ENCODE measurements around the gene SATB1. TPM values are rescaled to one million over a fixed set of nuclear protein-coding genes. Genes with fewer than 3 reads are reported as not detected.
A peak's percentile ranks its signal among the peaks of the same experiment; 100 is the strongest.

Gene SATB1
- total RNA-seq, 2 experiments from 2014 or later, result 303 to 305 TPM

DNA sequence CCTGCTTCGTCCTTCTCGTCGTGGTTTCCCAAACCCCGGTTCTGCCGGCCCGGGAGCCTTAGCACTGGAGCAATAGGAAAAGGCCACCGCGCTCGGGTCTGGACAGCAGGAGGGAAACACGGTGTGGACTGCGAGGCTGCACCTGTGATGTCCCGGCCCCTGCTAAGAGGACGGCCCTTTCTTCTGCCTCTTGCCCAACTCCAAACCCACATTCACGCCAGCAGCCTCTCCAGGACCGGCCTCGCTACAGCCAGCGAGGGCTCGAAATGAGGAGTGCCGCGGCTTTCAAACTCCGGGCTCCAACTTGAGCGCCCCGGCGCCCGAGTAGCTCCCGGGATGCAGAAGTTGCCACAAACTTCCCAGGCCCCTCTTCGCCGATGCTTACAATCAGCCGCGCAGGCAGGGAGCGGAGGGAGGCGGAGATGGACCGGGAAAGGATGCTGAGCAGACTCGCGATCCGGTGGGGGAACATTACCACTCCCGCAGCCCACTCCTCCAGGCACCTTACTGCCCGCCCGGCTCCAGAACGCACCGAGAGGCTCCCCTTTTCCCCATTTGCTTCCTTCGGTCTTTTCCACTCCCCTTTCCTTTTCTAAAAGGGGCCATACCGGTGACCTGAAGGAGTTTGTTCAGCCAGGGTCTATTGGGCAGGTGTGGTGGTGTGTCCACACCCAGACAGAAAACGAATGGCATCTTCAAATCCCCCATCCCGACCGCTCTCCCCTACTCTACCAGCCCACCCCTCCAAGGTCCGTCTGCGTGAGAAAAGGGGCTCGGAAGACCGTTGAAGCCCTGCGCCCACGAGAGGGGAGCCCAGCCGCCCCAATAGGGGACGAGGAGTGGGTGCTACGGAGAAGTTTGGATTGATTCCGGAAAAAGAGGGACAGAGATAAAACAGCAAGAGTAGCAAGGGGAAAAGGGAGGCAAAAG is 18.8 kb upstream of the SATB1 start:
- peaks cover 36% of the 10 kb centered on the region for H3K4me1 Mint-ChIP-seq (ENCODE audit: low read depth)
- DNase-seq, result peak; percentile 42
- CTCF ChIA-PET, result interaction anchor here (0.9 to 1.0 kb wide), 2 partner anchors 116 to 315 kb away, joined by 3 to 6 read pairs; no protein-coding TSS in a partner anchor
- H3K27ac Mint-ChIP-seq, result peak overlapping the region; percentile 97
- no peaks in the 10 kb centered on the region for H3K27me3 Mint-ChIP-seq (ENCODE audit: low read depth)
- peaks cover 2% of the 10 kb centered on the region for H3K9me3 Mint-ChIP-seq
- intact Hi-C loops (cut with micrococcal nuclease), result loop anchor here (1.0 to 10.0 kb wide), 6 partner anchors 21 to 1559 kb away; partner anchors contain the start of genes PLCL2 and RAB5A
- H3K36me3 Mint-ChIP-seq (ENCODE audit: low read depth), result peaks cover 82% of the 10 kb centered on the region
- H3K4me3 Mint-ChIP-seq, result peak overlapping the region; percentile 94

DNA sequence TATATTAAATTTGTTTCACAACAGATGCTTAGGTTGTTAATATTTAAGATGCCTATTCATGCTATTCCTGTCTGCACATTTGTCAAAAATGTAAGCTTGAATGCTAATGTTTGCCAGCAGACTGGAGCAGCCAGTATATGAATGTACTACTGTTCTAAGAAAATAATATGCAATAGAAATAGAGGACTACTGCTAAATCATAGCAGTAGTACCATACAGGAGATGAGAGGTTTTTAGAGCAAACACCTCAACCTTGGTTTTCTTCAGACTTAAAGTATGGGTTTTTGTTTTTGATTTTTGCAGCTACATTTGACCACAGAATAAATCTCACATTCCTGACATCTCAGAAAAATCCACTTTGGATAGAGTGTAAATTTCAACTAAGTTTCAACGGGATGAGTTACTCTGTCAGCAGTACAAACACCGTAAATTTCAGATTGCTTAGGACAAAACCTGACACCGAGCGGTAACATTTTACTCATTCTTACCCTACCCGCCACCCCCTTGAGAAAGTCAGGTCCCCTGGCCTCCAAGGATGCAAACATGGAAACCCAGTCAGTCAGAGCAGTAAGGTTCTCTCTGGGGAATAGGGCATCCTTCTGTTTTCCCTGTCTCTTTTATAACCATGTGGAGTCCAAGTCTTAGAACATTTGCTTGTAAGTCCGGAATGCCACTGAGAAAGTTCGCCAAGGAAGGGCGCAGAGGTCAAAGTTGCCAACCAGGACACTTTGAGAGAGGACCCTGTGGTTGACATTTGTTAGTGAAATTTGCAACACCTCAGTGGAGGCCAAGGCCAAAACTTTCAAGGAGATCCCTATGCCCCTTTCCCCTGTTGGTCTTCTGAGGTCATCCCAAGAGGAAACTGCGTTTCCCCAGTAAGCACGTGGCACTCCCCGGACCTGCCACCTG is 17.9 kb upstream of the SATB1 start:
- peaks cover under 1% of the 10 kb centered on the region for H3K9me3 Mint-ChIP-seq

DNA sequence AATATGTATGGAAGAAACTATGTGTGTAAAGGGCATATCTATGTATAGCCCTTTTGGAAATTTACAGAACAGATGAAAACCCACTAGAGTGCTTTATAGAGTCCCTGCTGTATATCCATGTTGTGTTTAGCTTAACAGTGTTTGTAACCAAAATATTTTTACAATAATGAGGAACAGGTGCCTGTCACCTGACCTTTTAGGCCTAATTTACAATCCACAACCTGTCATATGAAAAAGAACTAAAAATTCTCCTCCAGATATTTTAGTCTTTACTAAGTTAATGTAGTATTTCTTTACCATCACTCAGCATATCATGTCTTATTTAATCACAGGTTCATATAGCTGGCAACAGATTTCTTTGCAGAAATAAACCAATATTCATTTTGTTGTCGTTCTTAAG is 16.4 kb upstream of the SATB1 start:
- CTCF ChIA-PET, result interaction anchor here (1.8 kb wide), 1 partner anchor 115 kb away, joined by 4 read pairs; no protein-coding TSS in a partner anchor
- H3K27ac Mint-ChIP-seq, result peak overlapping the region; percentile 90
- H3K4me3 Mint-ChIP-seq, result peak overlapping the region; percentile 76
- intact Hi-C loops (cut with micrococcal nuclease), result loop anchor here (1.0 to 10.0 kb wide), 3 partner anchors 10 to 1503 kb away; partner anchors contain the start of gene RAB5A
- peaks cover 22% of the 10 kb centered on the region for H3K4me1 Mint-ChIP-seq (ENCODE audit: low read depth)
- no peak for DNase-seq
- H3K9me3 Mint-ChIP-seq, result no peaks in the 10 kb centered on the region
- no peaks in the 10 kb centered on the region for H3K27me3 Mint-ChIP-seq (ENCODE audit: low read depth)
- H3K36me3 Mint-ChIP-seq (ENCODE audit: low read depth), result peaks cover 78% of the 10 kb centered on the region

More for the DNA sequence above, 17.9 kb upstream of the SATB1 start:
- Mint-ChIP-seq H3K27ac (peak overlapping the region; percentile 97), H3K4me3 (peak overlapping the region; percentile 94), H3K4me1 (ENCODE audit: low read depth) (peaks cover 34% of the 10 kb centered on the region), H3K36me3 (ENCODE audit: low read depth) (peaks cover 83% of the 10 kb centered on the region), H3K27me3 (ENCODE audit: low read depth) (no peaks in the 10 kb centered on the region)
- DNase-seq, result peak; percentile 40
- CTCF ChIA-PET, result interaction anchor here (0.6 to 1.8 kb wide), 3 partner anchors 9 to 200 kb away, joined by 3 to 5 read pairs (median 4); no protein-coding TSS in a partner anchor
- intact Hi-C loops (cut with micrococcal nuclease), result loop anchor here (5.0 to 10.0 kb wide), 2 partner anchors 36 to 1502 kb away; partner anchors contain the start of gene RAB5A

DNA sequence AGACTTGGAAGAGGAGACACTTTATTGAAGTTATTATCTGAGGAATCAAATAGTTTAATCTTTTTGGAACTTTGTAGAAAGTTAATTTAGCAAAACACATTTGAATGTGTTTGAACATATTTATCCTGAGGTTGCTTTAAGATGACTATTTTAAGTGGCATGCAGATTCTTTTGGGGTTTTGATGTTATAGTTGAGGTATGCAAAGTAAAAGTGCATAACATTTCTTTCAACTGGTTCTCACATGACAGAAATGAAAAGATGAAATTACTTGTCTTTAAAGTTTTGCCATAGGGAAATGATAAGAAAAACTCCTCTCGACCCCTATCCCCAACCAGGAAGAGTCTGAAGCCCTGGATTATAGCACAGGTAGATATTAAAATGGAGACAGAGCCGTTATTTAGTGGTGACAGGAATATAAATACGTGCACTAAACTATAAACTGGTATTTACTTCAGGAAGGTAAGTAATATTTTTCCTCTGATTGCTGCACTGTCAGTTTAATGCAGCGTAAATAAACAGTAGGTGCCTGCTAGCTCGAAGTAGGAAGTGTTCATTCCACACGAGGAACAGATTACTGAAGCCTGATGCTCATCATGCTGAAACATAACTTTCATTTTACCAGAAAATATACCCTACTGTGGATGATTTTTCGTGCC is 15.1 kb upstream of the SATB1 start:
- intact Hi-C loops (cut with micrococcal nuclease), result loop anchor here (5.0 to 10.0 kb wide), 2 partner anchors 33 to 1505 kb away; partner anchors contain the start of gene RAB5A
- Mint-ChIP-seq H3K36me3 (ENCODE audit: low read depth) (peaks cover 79% of the 10 kb centered on the region), H3K4me3 (peak overlapping the region; percentile 76), H3K27ac (peak overlapping the region; percentile 90), H3K27me3 (ENCODE audit: low read depth) (no peaks in the 10 kb centered on the region), H3K4me1 (ENCODE audit: low read depth) (peaks cover 28% of the 10 kb centered on the region), H3K9me3 (no peaks in the 10 kb centered on the region)
- DNase-seq, result no peak
- CTCF ChIA-PET, result interaction anchor here (0.6 kb wide), 1 partner anchor 273 kb away, joined by 3 read pairs; no protein-coding TSS in a partner anchor

DNA sequence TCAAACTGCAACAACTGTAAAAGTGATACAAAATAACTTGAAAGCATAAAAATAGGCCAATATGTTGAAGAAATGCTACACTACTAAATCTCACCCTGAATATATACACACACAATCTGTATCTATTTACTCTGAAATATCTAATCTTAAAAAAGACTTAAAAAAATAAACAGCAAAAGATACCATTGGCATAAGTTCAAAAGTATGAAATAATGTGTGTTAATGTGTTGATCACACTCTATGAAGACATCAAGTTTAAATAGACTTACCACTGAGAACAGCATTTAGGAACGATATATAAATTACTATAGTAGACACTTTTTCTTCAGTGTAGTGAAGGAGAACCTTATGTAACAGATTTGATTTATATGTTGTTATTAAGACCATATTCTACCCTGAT is 14.1 kb upstream of the SATB1 start:
- H3K9me3 Mint-ChIP-seq, result no peaks in the 10 kb centered on the region
- CTCF ChIA-PET, result no interaction called here
- H3K27ac Mint-ChIP-seq, result peak overlapping the region; percentile 90
- no peak for DNase-seq
- intact Hi-C loops (cut with micrococcal nuclease), result loop anchor here (2.0 kb wide), 1 partner anchor 240 kb away; no protein-coding TSS in a partner anchor
- peaks cover 30% of the 10 kb centered on the region for H3K4me1 Mint-ChIP-seq (ENCODE audit: low read depth)
- H3K36me3 Mint-ChIP-seq (ENCODE audit: low read depth), result peaks cover 87% of the 10 kb centered on the region
- H3K27me3 Mint-ChIP-seq (ENCODE audit: low read depth), result no peaks in the 10 kb centered on the region
- peak overlapping the region; percentile 76 for H3K4me3 Mint-ChIP-seq

DNA sequence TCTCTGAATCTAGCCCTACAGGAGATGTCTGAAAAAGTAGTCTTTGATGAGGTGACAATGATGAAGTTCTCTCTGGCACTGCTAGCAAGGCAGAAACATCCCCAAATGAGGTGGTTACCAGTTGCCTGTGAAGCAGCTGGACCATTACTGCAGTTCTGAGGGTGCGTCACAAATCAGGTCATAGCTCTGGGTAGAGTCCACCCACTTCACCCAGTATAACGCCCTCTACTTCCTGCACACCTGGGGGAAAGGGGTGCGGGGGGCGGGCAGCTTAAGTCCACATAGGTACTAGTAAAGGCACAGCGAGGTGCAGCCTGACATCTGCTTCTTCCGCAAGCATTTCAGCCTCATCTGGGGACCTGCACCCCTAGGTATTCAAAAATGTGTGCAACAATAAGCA is 13.4 kb upstream of the SATB1 start:
- intact Hi-C loops (cut with micrococcal nuclease), result loop anchor here (1.0 to 2.0 kb wide), 2 partner anchors 15 to 240 kb away; no protein-coding TSS in a partner anchor
- CTCF ChIA-PET, result interaction anchor here (0.5 to 1.5 kb wide), 3 partner anchors 20 to 319 kb away, joined by 3 to 5 read pairs (median 4); no protein-coding TSS in a partner anchor
- peak overlapping the region; percentile 76 for H3K4me3 Mint-ChIP-seq
- peaks cover 82% of the 10 kb centered on the region for H3K36me3 Mint-ChIP-seq (ENCODE audit: low read depth)
- no peaks in the 10 kb centered on the region for H3K27me3 Mint-ChIP-seq (ENCODE audit: low read depth)
- peaks cover 30% of the 10 kb centered on the region for H3K4me1 Mint-ChIP-seq (ENCODE audit: low read depth)
- DNase-seq, result peak; percentile 83
- H3K27ac Mint-ChIP-seq, result peak overlapping the region; percentile 90
- no peaks in the 10 kb centered on the region for H3K9me3 Mint-ChIP-seq

DNA sequence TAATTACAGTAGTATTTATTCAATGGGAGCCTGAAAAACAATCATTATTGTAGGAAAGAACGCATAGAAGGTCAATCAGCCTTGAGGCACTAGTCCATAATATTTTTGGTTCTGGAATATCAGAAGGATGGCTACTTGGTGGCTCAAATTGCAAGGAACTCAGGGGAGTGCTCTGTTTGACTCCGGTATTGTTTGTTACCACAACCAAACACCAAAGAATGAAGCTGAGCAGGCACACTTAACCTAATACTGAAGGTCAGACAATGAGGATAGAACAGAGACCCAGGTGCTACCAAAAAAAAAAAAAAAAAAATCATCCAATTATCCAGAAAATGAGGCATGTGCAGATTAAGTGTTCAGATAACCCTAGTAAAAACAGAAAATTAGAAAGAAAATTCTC is 11.1 kb upstream of the SATB1 start:
- no peaks in the 10 kb centered on the region for H3K27me3 Mint-ChIP-seq (ENCODE audit: low read depth)
- DNase-seq, result no peak
- H3K36me3 Mint-ChIP-seq (ENCODE audit: low read depth), result peaks cover 82% of the 10 kb centered on the region
- intact Hi-C loops (cut with micrococcal nuclease), result no loop called here
- no peaks in the 10 kb centered on the region for H3K9me3 Mint-ChIP-seq
- peaks cover 46% of the 10 kb centered on the region for H3K4me1 Mint-ChIP-seq (ENCODE audit: low read depth)
- H3K4me3 Mint-ChIP-seq, result peak overlapping the region; percentile 76
- peak overlapping the region; percentile 91 for H3K27ac Mint-ChIP-seq
- CTCF ChIA-PET, result interaction anchor here (1.1 kb wide), 1 partner anchor 18 kb away, joined by 6 read pairs; no protein-coding TSS in a partner anchor

DNA sequence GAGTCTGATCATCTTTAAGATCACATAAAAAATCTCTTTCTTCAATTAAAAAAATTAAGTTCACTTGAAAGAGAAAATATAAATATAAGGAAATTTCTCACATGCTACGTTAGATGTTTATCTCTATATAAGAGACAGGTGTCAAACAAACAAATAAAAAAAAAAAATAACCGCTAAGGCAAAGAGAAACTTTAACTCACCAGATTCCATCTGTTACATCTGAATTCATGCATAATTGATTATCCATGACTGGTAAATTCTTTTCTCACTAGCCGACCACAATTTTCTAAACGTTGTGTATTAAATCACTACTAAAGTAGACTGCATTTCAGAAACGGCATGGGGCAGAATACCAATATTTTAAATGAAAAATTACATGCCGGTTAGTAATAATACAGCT is 9.6 kb upstream of the SATB1 start:
- H3K9me3 Mint-ChIP-seq, result no peaks in the 10 kb centered on the region
- peaks cover 79% of the 10 kb centered on the region for H3K36me3 Mint-ChIP-seq (ENCODE audit: low read depth)
- no peaks in the 10 kb centered on the region for H3K27me3 Mint-ChIP-seq (ENCODE audit: low read depth)
- intact Hi-C loops (cut with micrococcal nuclease), result loop anchor here (1.0 kb wide), 1 partner anchor 8 kb away; no protein-coding TSS in a partner anchor
- H3K4me1 Mint-ChIP-seq (ENCODE audit: low read depth), result peaks cover 52% of the 10 kb centered on the region
- peak overlapping the region; percentile 76 for H3K4me3 Mint-ChIP-seq
- CTCF ChIA-PET, result interaction anchor here (1.1 kb wide), 1 partner anchor 11 kb away, joined by 4 read pairs; no protein-coding TSS in a partner anchor
- H3K27ac Mint-ChIP-seq, result peak overlapping the region; percentile 91
- no peak for DNase-seq

DNA sequence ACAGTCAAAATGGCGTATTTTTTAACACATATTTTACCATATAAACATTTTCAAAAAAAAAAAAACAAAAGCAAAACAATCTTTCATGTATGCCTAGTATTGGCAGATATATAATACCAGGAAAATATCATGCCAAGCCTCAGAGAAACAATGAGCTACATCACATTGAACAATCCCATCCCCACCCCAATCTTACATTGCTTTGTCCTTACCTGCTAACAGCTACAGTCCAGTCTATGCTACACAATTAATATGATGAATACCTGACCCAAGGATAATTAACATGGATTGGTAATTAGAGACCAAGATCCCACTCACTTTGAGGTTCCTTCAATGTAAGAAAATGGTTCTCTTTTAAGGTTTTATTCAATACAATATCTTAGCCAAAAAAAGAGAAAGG is 7.6 kb upstream of the SATB1 start:
- Mint-ChIP-seq H3K36me3 (ENCODE audit: low read depth) (peaks cover 80% of the 10 kb centered on the region), H3K27ac (peak overlapping the region; percentile 91), H3K27me3 (ENCODE audit: low read depth) (no peaks in the 10 kb centered on the region), H3K4me3 (peak overlapping the region; percentile 74), H3K4me1 (ENCODE audit: low read depth) (peaks cover 61% of the 10 kb centered on the region), H3K9me3 (no peaks in the 10 kb centered on the region)
- CTCF ChIA-PET, result interaction anchor here (1.0 to 1.2 kb wide), 2 partner anchors 14 kb away, joined by 3 to 5 read pairs; no protein-coding TSS in a partner anchor
- no peak for DNase-seq
- intact Hi-C loops (cut with micrococcal nuclease), result no loop called here

DNA sequence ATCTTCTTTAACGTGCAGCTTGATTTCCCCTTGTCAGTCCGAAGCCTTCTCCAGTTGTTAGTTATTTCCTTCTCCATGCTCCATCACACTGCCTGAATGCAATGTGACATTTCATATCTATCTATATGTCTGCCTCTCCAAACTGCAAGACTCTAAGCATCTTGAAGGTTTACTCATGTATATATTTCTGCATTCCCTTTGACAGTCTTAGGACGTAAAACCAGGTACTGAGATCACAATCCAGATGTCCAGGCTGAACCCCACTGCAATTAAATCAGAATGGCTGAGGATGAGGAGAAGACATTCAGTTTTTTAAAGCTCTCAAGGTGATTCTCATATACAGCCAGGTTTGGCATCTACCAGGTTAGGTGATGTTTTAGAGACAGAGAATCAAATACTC is 6.1 kb upstream of the SATB1 start:
- peak overlapping the region; percentile 91 for H3K27ac Mint-ChIP-seq
- intact Hi-C loops (cut with micrococcal nuclease), result loop anchor here (1.0 kb wide), 1 partner anchor 10 kb away; no protein-coding TSS in a partner anchor
- peaks cover 76% of the 10 kb centered on the region for H3K36me3 Mint-ChIP-seq (ENCODE audit: low read depth)
- peaks cover 73% of the 10 kb centered on the region for H3K4me1 Mint-ChIP-seq (ENCODE audit: low read depth)
- CTCF ChIA-PET, result interaction anchor here (0.8 to 1.3 kb wide), 4 partner anchors 11 to 327 kb away, joined by 3 to 4 read pairs (median 4); no protein-coding TSS in a partner anchor
- H3K9me3 Mint-ChIP-seq, result no peaks in the 10 kb centered on the region
- H3K4me3 Mint-ChIP-seq, result peak overlapping the region; percentile 74
- no peak for DNase-seq
- no peaks in the 10 kb centered on the region for H3K27me3 Mint-ChIP-seq (ENCODE audit: low read depth)

Data from activated naive CD4-positive, alpha-beta T cell treated with anti-CD3 and anti-CD28 coated beads for 36 hours (primary cell).